LNCaP clone FGC (cell line): ENCODE measurements around the gene ISOC2.
A peak's percentile ranks its signal among the peaks of the same experiment; 100 is the strongest.
"Not testable (repeated sequence)": the region's sequence is repeated elsewhere in the genome, so short reads cannot be mapped to it uniquely, and the experiment has no call there.

Experiments used
- DNase-seq: peaks from one replicate; pipeline ENCODE4 v3.0.0-alpha.2; 2011; ENCODE audit warnings: low read depth
- H3K4me3 ChIP-seq: 2 replicates; pipeline ENCODE4 v1.5.1; 2011; ENCODE audit warnings: mild to moderate bottlenecking, low read depth, low read length, control low read depth
- TF ChIP-seq, protein P1 (sequence below): IDR thresholded peaks from 2 replicates; pipeline ENCODE4 v1.5.1; 2012; ENCODE audit warnings: mild to moderate bottlenecking; ENCODE audit not compliant: control insufficient read depth, insufficient read depth; ENCODE audit errors: extremely low read depth

ISOC2 gene

DNA sequence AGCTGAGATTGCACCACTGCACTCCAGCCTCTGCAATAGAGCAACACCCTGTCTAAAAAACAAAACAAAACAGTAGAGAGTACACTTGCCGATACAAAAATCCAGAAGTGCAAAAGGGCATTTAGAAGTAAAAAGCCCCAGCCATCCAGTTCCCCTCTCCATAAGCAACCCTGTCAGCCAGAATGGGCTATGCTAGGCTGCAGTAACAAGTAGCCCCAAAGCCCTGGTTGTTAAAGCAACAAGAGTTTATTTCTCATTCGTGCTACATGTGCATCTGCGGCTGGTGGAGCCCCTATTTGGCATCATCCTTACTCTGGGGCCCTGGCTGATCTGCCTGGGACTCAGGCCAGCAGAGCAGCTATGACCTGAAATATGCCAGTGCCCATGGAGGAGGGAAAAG lies 36.9 kb downstream of the ISOC2 start:
- no peak for DNase-seq
- no peak overlapping the region for H3K4me3 ChIP-seq
- TF ChIP-seq, protein P1, sequence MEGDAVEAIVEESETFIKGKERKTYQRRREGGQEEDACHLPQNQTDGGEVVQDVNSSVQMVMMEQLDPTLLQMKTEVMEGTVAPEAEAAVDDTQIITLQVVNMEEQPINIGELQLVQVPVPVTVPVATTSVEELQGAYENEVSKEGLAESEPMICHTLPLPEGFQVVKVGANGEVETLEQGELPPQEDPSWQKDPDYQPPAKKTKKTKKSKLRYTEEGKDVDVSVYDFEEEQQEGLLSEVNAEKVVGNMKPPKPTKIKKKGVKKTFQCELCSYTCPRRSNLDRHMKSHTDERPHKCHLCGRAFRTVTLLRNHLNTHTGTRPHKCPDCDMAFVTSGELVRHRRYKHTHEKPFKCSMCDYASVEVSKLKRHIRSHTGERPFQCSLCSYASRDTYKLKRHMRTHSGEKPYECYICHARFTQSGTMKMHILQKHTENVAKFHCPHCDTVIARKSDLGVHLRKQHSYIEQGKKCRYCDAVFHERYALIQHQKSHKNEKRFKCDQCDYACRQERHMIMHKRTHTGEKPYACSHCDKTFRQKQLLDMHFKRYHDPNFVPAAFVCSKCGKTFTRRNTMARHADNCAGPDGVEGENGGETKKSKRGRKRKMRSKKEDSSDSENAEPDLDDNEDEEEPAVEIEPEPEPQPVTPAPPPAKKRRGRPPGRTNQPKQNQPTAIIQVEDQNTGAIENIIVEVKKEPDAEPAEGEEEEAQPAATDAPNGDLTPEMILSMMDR = no peak

DNA sequence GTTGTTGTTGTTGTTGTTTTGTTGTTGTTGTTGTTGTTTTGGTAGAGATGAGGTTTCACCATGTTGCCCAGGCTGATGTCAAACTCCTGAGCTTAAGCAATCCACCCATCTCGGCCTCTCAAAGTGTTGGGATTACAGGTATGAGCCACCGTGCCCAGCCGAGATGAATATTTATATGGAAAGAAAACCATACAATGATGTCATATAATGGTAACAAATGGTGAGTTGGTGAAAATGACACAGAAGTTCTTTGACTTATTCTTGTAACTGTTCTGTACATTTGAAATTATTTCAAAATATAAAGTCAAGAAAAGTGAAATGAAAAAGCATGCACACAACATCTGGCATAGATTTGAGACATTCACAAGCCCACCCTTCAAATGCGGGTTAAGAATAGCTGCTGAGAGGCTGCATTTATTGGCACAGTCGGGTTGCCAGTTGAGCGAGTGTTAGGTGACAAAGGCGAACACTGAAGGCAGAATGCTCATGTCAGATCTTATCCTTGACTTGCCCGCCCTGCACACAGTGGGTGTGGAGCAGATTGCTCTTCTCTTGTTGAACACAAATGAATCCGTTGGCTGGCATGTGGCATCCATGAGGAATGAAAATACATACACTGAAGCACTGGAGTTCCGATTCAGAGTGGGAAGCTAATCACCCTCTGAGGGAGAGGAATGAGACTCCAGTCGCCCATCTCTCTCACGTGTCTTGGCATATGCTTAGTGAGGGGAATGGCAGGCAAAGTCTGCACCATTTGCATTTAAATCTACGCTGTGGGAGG lies 38.0 kb downstream of the ISOC2 start:
- TF ChIP-seq, protein P1 = no peak
- no peak overlapping the region for H3K4me3 ChIP-seq
- DNase-seq = no peak

DNA sequence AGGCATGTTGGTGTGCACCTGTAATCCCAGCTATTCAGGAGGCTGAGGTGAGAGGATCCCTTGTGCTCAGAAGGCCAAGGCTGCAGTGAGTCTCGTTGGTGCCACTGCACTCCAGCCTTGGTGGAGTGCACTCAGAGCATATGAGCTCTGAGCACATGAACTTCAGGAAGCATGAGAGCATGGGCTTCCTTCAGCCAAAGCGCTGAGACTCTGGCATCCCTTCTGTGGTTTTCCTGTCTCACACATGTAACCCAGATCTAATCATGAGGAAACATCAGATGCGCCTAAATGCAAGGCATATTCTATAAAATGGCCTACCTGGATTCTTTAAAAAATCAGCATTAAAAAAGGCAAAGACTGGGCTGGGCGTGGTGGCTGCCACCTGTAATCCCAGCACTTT lies 40.2 kb downstream of the ISOC2 start:
- DNase-seq, H3K4me3 ChIP-seq: not testable (repeated sequence)

GRCh38 chr19:55419624-55420236 lies 41.7 kb downstream of the ISOC2 start:
- H3K4me3 ChIP-seq = no peak overlapping the region
- no peak for DNase-seq
- TF ChIP-seq, protein P1 = no peak

GRCh38 chr19:55419103-55419502 lies 42.3 kb downstream of the ISOC2 start:
- DNase-seq = no peak
- TF ChIP-seq, protein P1 = no peak
- no peak overlapping the region for H3K4me3 ChIP-seq

- DNase-seq = peak; percentile 25
- TF ChIP-seq, protein P1 = peak; percentile 78
- H3K4me3 ChIP-seq = no peak overlapping the region
These were observed 43.3 kb downstream of the ISOC2 start for GRCh38 chr19:55418185-55418584.

DNA sequence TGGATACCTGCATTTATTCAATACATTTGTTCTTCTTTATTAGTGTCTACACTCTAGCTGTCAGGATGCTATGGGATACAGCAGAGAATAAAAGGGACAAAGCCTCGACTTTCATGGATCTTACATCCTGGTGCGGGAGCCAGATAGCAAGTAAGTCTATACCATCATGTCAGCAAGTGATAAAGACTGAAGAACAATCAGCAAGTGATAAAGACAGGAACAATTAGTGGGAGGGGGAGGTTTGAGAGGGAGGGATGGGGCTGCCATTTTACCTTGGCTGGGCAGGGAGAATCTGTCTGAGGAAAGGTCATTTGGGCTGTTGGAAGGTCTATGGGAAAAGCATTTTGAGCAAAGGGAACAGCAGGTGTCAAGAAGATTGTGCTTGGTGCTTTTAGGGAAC lies 51.3 kb downstream of the ISOC2 start:
- DNase-seq = no peak
- H3K4me3 ChIP-seq = no peak overlapping the region
- TF ChIP-seq, protein P1 = no peak

GRCh38 chr19:55409179-55409578 lies 52.3 kb downstream of the ISOC2 start:
- DNase-seq = not testable (repeated sequence)

More at GRCh38 chr19:55409179-55409578, 52.3 kb downstream of the ISOC2 start:
- H3K4me3 ChIP-seq = not testable (repeated sequence)
